HL-60 (cell line): Measurements from ENCODE around the gene LCA5L.

Experiments
- CTCF ChIP-seq: IDR thresholded peaks from one replicate; pipeline ENCODE4 v1.5.1; 2011; ENCODE audit warnings: low read length, control low read depth, inconsistent platforms; ENCODE audit not compliant: insufficient read depth
- POLR2AphosphoS5 ChIP-seq: IDR thresholded peaks from 2 replicates; pipeline ENCODE4 v1.6.1; 2012; ENCODE audit warnings: low read depth

- no peak for TF ChIP-seq CTCF
- TF ChIP-seq POLR2AphosphoS5 = peak; percentile 16
Observed at GRCh38 chr21:39387461-39388037, 58.0 kb downstream of the LCA5L start.
